Activated naive CD8-positive, alpha-beta T cell treated with anti-CD3 and anti-CD28 coated beads, Interleukin-2, amount 10 ng/mL, durations not matched to agents 7 days and 5 days (primary cell): ENCODE results near the gene PRDM16. TPM values are rescaled to one million over a fixed set of nuclear protein-coding genes. Genes with fewer than 3 reads are reported as not detected.

ENCODE experiments used
- ATAC-seq: fragments of 150-1000 bp; cut with Tn5 transposase; one replicate; pipeline ENCODE4 v1.10.0; 2021; ENCODE audit warnings: low read depth, moderate library complexity
- POLR2A ChIA-PET: fragments of 350-600 bp; sonication (Branson Sonifier 250); formaldehyde crosslinking; loops from one replicate; lab custom pipeline; 2021; ENCODE audit warnings: antibody characterized with exemption; lab: Charles Lee
- DNase-seq: peaks from one replicate; pipeline ENCODE4 v3.0.0; 2021
- H3K27ac Mint-ChIP-seq: one replicate; pipeline ENCODE4 v1.8.0; 2022; ENCODE audit warnings: mild to moderate bottlenecking, mixed read lengths
- H3K27me3 Mint-ChIP-seq: one replicate; pipeline ENCODE4 v1.8.0; 2022; ENCODE audit warnings: mild to moderate bottlenecking, moderate library complexity, mixed read lengths
- H3K36me3 Mint-ChIP-seq: one replicate; pipeline ENCODE4 v1.8.0; 2021; ENCODE audit warnings: mild to moderate bottlenecking, mixed read lengths
- H3K4me1 Mint-ChIP-seq: one replicate; pipeline ENCODE4 v1.8.0; 2021; ENCODE audit warnings: mixed read lengths
- H3K4me3 Mint-ChIP-seq: one replicate; pipeline ENCODE4 v1.8.0; 2022; ENCODE audit warnings: mild to moderate bottlenecking, moderate library complexity, mixed read lengths
- H3K9me3 Mint-ChIP-seq: one replicate; pipeline ENCODE4 v1.8.0; 2021; ENCODE audit warnings: mixed read lengths
- microRNA-seq: library from miRNA; unstranded; fragments of <30 nt; microRNA quantifications from one replicate; pipeline ENCODE4 v1.2.0, GENCODE V29; 2022
- total RNA-seq, 2 experiments: library from RNA; stranded (reverse); gene quantifications; one replicate each; pipeline ENCODE4 v1.2.3, GENCODE V29; 2021

PRDM16 gene
- total RNA-seq, 2 experiments from 2014 or later: not detected

- H3K4me3 Mint-ChIP-seq: no peak overlapping the region
These were observed 410.7 kb downstream of the PRDM16 start for GRCh38 chr1:3479511-3480368.

DNA sequence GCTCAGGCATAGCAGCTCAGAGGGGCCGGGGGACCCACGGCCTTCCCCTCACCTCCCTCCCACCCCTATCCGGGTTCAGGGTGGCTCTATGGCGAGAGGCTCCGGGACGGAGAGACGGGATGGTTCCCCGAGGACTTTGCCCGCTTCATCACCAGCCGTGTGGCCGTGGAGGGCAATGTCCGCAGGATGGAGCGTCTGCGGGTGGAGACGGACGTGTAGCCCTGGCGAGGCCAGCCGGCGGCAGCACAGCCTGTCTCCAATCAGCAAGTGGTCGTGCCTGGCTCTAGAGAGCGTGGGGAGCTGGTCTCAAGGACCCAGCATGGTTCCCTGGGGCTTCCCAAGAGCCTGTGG, 411.3 kb downstream of the PRDM16 start:
- ATAC-seq (no peak), DNase-seq (no peak)
- Mint-ChIP-seq H3K27ac (no peak overlapping the region), H3K4me1 (no peaks in the 10 kb centered on the region), H3K9me3 (no peaks in the 10 kb centered on the region), H3K36me3 (no peaks in the 10 kb centered on the region), H3K4me3 (no peak overlapping the region), H3K27me3 (no peaks in the 10 kb centered on the region)
- POLR2A ChIA-PET: no interaction called here

More at GRCh38 chr1:3479511-3480368, 410.7 kb downstream of the PRDM16 start:
- ATAC-seq (no peak), DNase-seq (no peak)
- Mint-ChIP-seq H3K4me1 (no peaks in the 10 kb centered on the region), H3K9me3 (no peaks in the 10 kb centered on the region), H3K27me3 (no peaks in the 10 kb centered on the region), H3K27ac (no peak overlapping the region), H3K36me3 (no peaks in the 10 kb centered on the region)
- POLR2A ChIA-PET: no interaction called here

DNA sequence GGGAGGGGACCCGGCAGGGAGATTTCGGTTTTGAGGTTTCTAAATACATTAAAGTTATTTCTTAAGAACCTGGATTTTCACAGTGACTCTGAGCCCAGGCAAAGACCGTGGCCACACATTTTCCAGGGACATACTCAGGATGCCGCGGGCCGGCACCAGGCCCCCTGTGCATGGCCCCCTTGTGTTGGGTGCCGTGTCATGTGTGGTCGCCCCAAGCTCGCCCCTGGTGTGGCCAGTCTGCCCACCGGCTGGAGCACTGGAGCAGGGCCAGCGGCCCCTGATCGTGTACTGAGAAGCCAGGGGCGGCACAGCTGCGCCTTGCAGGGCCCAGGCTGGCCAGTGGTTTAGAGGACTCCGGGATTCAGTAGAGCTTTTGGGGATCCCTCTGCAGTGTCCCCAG, 412.0 kb downstream of the PRDM16 start:
- Mint-ChIP-seq H3K4me1 (no peaks in the 10 kb centered on the region), H3K4me3 (no peak overlapping the region), H3K27me3 (no peaks in the 10 kb centered on the region), H3K36me3 (no peaks in the 10 kb centered on the region), H3K9me3 (no peaks in the 10 kb centered on the region), H3K27ac (no peak overlapping the region)
- no peak for ATAC-seq
- POLR2A ChIA-PET: no interaction called here
- no peak for DNase-seq

- POLR2A ChIA-PET: no interaction called here
- DNase-seq (no peak), ATAC-seq (no peak)
- Mint-ChIP-seq H3K9me3 (no peaks in the 10 kb centered on the region), H3K4me1 (no peaks in the 10 kb centered on the region), H3K27me3 (no peaks in the 10 kb centered on the region), H3K27ac (no peak overlapping the region), H3K36me3 (no peaks in the 10 kb centered on the region), H3K4me3 (no peak overlapping the region)
These were observed 412.9 kb downstream of the PRDM16 start for GRCh38 chr1:3481836-3482375.

DNA sequence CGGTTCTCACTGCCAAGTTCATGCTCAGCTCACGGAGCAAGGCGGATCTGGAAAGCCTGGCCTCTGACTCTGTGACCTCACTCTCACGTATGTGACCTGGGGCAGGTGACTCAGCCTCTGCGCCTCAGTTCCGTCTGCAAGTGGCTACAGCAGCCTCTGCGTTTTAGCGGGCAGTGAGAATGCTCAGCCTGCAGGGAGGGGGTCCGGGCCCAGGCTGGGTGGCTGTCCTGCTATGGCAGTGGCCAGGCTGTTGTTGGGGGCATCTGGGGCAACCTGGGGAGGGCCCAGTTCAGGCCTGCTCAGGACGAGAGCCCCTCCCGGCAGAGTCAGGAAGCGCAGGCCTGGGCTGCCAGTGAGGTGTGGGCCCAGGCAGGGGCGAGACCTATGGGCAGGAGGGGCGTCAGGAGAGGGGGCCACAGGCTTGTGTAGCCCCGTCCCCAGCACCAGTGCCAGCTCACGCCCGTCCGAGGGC, 413.4 kb downstream of the PRDM16 start:
- no peaks in the 10 kb centered on the region for H3K4me1 Mint-ChIP-seq
- no peaks in the 10 kb centered on the region for H3K36me3 Mint-ChIP-seq
- ATAC-seq (peak; percentile 31), DNase-seq (no peak)
- H3K27ac Mint-ChIP-seq: no peak overlapping the region
- no peak overlapping the region for H3K4me3 Mint-ChIP-seq
- no peaks in the 10 kb centered on the region for H3K9me3 Mint-ChIP-seq
- H3K27me3 Mint-ChIP-seq: no peaks in the 10 kb centered on the region
- POLR2A ChIA-PET: no interaction called here

- ATAC-seq: no peak
- H3K27me3 Mint-ChIP-seq: no peaks in the 10 kb centered on the region
- no peak overlapping the region for H3K27ac Mint-ChIP-seq
- no peaks in the 10 kb centered on the region for H3K4me1 Mint-ChIP-seq
- POLR2A ChIA-PET: no interaction called here
- DNase-seq: no peak
- H3K9me3 Mint-ChIP-seq: no peaks in the 10 kb centered on the region
- no peaks in the 10 kb centered on the region for H3K36me3 Mint-ChIP-seq
- no peak overlapping the region for H3K4me3 Mint-ChIP-seq
These were observed 414.4 kb downstream of the PRDM16 start for GRCh38 chr1:3483380-3483779.

DNA sequence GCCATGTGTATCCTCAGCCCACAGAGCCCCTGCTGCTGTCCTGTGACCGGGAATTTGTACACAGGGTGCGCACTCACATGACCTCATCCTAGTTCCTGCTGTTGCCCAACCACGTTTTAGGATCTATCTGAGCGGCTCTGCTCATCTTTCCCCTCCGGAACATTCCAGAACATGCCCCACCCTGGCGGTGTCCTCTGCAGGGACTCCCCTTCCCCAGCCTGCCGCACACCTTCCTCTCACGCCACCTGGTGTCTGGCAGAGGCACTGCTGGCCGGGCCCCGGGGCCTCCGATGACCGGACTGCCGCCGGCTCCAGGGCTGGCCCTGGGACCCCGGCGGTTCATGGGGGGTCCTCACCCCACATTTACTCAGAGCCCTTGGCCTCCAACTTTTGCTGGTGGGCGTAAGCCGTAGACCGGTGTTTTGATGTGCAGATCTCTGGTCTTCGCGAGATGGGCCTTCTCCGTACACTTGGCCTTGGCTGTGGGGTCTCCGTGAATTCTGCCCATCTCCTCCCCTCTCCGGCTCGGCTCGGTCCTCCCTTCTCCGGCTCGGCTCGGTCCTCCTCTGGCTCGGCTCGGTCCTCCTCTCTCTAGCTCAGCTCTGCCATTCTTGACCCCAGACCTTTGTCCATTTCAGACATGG, 414.9 kb downstream of the PRDM16 start:
- peaks cover under 1% of the 10 kb centered on the region for H3K36me3 Mint-ChIP-seq
- peak; percentile 65 for DNase-seq
- peak; percentile 30 for ATAC-seq
- H3K27me3 Mint-ChIP-seq: no peaks in the 10 kb centered on the region
- H3K4me1 Mint-ChIP-seq: no peaks in the 10 kb centered on the region
- H3K4me3 Mint-ChIP-seq: no peak overlapping the region
- POLR2A ChIA-PET: no interaction called here
- no peak overlapping the region for H3K27ac Mint-ChIP-seq
- H3K9me3 Mint-ChIP-seq: peaks cover 1% of the 10 kb centered on the region

- Mint-ChIP-seq H3K27ac (no peak overlapping the region), H3K36me3 (peaks cover 1% of the 10 kb centered on the region), H3K27me3 (no peaks in the 10 kb centered on the region), H3K4me3 (no peak overlapping the region), H3K4me1 (no peaks in the 10 kb centered on the region), H3K9me3 (peaks cover 3% of the 10 kb centered on the region)
- POLR2A ChIA-PET: no interaction called here
- DNase-seq (no peak), ATAC-seq (no peak)
These were observed 416.0 kb downstream of the PRDM16 start for GRCh38 chr1:3485016-3485415.

Small RNA genes lying within 50 kb of the gene (microRNA-seq; reads per million reads assigned to microRNA genes)
- not detected for gene MIR4251

Other genes starting within 250 kb of the PRDM16 start
- not detected for gene ACTRT2, start 47.7 kb upstream of the PRDM16 start, total RNA-seq